Memory B cell (primary cell): Measurements from ENCODE around the gene GEMIN4.
"Not testable (repeated sequence)": the region's sequence is repeated elsewhere in the genome, so short reads cannot be mapped to it uniquely, and the experiment has no call there.

Experiments used
- ATAC-seq: fragments of 150-1000 bp; cut with Tn5 transposase; 2 replicates; pipeline ENCODE4 v1.10.0; 2021; ENCODE audit warnings: low read depth, mild to moderate bottlenecking, moderate library complexity
- DNase-seq, 2 donors: peaks; one replicate each; pipeline ENCODE4 v3.0.0; 2022; ENCODE audit warnings: low spot score in 2 of 2
- H3K27ac Mint-ChIP-seq: one replicate; pipeline ENCODE4 v1.8.0; 2022; ENCODE audit warnings: mild to moderate bottlenecking, moderate library complexity, mixed read lengths
- H3K27me3 Mint-ChIP-seq: one replicate; pipeline ENCODE4 v1.8.0; 2022; ENCODE audit warnings: mixed read lengths
- H3K36me3 Mint-ChIP-seq: one replicate; pipeline ENCODE4 v1.8.0; 2022; ENCODE audit warnings: mild to moderate bottlenecking, mixed read lengths
- H3K4me1 Mint-ChIP-seq: one replicate; pipeline ENCODE4 v1.8.0; 2022; ENCODE audit warnings: mixed read lengths
- H3K4me3 Mint-ChIP-seq: one replicate; pipeline ENCODE4 v1.8.0; 2022; ENCODE audit warnings: mild to moderate bottlenecking, moderate library complexity, mixed read lengths
- H3K9me3 Mint-ChIP-seq: one replicate; pipeline ENCODE4 v1.8.0; 2022; ENCODE audit warnings: mixed read lengths

Gene GEMIN4

DNA sequence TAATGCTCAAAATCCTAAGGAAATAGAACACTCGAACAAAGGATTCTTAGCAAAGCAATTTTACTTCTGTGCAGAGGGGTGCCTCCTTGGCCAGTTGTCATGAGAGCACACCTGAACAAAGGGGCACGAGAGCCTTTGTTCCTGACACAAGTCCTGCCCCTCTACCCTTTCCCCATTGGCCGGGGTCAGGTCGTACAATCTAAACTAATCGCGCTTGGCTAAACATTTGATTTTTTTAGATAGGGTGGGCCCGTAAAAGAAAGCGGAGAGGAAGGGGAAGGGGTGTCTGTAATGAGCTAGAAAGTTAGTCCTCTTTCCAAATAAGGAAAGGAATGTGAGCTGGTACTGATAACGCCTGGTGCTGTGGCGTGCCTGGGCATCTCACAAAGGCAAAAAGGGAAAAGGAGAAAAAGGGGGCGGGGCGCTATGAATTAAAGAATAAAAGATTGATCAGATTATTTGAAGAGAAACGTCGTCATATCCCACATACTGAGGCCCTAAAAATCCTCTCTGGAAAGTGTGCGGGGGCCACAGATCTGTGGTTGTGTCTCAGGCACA lies 4.0 kb upstream of the GEMIN4 start:
- peaks cover 10% of the 10 kb centered on the region for H3K4me1 Mint-ChIP-seq
- H3K36me3 Mint-ChIP-seq = peaks cover 11% of the 10 kb centered on the region
- not testable (repeated sequence) for H3K4me3 Mint-ChIP-seq, DNase-seq, H3K9me3 Mint-ChIP-seq, ATAC-seq, H3K27me3 Mint-ChIP-seq, H3K27ac Mint-ChIP-seq

DNA sequence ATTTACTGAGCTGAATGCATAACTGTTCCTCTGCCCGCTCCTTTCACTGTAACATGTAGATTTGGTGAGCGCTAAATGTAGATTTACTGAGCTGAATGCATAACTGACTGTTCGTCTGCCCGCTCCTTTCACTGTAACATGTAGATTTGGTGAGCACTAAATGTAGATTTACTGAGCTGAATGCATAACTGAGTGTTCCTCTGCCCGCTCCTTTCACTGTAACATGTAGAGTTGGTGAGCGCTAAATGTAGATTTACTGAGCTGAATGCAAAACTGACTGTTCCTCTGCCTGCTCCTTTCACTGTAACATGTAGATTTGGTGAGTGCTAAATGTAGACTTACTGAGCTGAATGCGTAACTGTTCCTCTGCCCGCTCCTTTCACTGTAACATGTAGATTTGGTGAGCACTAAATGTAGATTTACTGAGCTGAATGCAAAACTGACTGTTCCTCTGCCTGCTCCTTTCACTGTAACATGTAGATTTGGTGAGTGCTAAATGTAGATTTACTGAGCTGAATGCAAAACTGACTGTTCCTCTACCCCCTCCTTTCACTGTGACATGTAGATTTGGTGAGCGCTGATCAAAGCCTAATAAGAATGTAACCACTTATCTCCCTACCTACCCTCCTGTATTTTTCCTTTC lies 3.4 kb upstream of the GEMIN4 start:
- ATAC-seq, H3K36me3 Mint-ChIP-seq, H3K27me3 Mint-ChIP-seq, H3K4me3 Mint-ChIP-seq, DNase-seq, H3K9me3 Mint-ChIP-seq, H3K27ac Mint-ChIP-seq: not testable (repeated sequence)
- H3K4me1 Mint-ChIP-seq = peaks cover 17% of the 10 kb centered on the region

DNA sequence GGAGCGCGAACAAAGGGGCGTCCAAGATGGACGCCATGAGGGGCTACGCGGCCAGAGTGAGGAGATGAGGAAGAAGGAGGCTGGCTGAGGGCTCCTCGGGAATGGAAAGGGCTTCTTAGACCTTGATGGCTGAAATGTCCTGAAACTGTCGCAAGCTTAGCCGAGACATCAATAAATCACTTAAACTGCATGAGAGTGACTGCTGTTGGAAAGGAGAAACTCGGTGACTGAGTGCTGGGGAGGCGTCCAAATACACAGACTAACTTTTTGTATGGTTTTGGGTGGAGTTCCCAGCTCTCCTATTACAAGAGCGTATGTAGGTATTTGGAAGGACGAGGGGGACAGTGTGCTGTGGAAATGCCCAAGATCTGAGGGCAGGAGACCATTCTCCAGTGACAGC lies 1.4 kb upstream of the GEMIN4 start:
- no peak for DNase-seq
- H3K4me3 Mint-ChIP-seq = peak overlapping the region; percentile 55
- peaks cover 3% of the 10 kb centered on the region for H3K36me3 Mint-ChIP-seq
- H3K27ac Mint-ChIP-seq = no peak overlapping the region
- no peaks in the 10 kb centered on the region for H3K27me3 Mint-ChIP-seq
- ATAC-seq = no peak
- peaks cover 31% of the 10 kb centered on the region for H3K4me1 Mint-ChIP-seq
- no peaks in the 10 kb centered on the region for H3K9me3 Mint-ChIP-seq

DNA sequence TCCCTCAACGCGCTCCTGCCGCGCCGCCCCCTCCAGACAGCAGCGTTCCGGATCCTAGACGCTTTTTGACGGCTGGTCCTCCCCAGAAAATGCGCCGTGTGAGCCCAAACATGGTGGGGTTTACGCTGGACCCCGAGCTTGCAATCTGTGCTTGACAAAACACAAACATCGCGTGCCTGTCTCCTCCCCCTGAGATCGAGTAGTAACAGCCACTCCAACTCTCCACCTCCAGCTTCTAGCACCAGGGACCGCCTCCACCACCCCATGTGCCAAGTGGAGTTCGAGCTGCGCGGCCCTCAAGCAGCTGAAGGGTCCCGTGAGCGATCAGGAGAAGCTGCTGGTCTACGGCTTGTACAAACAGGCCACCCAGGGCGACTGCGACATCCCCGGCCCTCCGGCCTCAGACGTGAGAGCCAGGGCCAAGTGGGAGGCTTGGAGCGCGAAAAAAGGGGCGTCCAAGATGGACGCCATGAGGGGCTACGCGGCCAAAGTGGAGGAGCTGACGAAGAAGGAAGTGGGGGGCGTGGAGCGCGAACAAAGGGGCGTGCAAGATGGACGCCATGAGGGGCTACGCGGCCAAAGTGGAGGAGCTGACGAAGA lies 656 bp upstream of the GEMIN4 start:
- H3K36me3 Mint-ChIP-seq = peaks cover 9% of the 10 kb centered on the region
- H3K27ac Mint-ChIP-seq = peak overlapping the region; percentile 95
- peaks cover 35% of the 10 kb centered on the region for H3K4me1 Mint-ChIP-seq
- ATAC-seq (peak; percentile 7), DNase-seq (no peak)
- peak overlapping the region; percentile 98 for H3K4me3 Mint-ChIP-seq
- no peaks in the 10 kb centered on the region for H3K9me3 Mint-ChIP-seq
- H3K27me3 Mint-ChIP-seq = no peaks in the 10 kb centered on the region

DNA sequence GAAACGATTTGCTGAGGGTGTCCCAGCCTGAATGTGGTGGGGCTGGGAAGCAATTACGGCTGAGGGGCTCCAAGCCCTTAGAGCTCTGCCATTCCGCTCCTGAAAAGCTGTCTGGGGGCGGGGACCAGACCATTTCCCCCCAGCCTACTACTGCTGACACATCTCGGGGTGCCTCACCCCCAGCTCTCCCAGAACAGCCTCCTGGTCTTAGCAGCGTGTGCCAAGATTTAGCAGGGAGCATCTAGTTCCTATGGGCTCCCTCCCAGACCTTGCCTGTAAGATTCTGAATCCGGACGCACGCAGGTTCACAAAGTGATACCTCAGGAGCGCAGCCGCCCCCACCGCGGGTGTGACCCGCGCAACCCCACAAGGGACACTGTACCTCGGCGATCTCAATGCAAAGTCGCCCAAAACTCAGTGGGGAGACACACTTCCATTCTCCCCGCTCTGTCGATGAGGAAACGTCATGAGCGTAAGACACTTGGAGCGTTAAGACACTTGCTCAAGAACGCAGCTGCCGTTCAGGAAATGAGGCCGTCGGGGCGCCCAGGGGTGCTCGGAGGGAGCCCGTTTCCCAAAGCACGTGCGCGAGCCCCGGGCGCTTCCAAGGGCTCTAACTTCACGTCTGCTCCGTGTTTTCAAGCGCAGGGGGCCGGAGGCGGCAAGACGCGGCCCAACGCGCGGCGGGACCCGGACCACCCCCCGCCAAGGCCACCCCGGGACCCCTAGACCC lies 629 bp downstream of the GEMIN4 start:
- peaks cover 10% of the 10 kb centered on the region for H3K36me3 Mint-ChIP-seq
- peaks cover 35% of the 10 kb centered on the region for H3K4me1 Mint-ChIP-seq
- peak overlapping the region; percentile 98 for H3K4me3 Mint-ChIP-seq
- peak; percentile 49 for ATAC-seq
- peak overlapping the region; percentile 95 for H3K27ac Mint-ChIP-seq
- peak in 1 of 2 donors; percentile 44 for DNase-seq
- no peaks in the 10 kb centered on the region for H3K9me3 Mint-ChIP-seq
- no peaks in the 10 kb centered on the region for H3K27me3 Mint-ChIP-seq

GRCh38 chr17:750431-751037 lies 1.5 kb downstream of the GEMIN4 start:
- H3K9me3 Mint-ChIP-seq = no peaks in the 10 kb centered on the region
- DNase-seq = no peak
- peak overlapping the region; percentile 98 for H3K4me3 Mint-ChIP-seq
- H3K27me3 Mint-ChIP-seq = no peaks in the 10 kb centered on the region
- peaks cover 10% of the 10 kb centered on the region for H3K36me3 Mint-ChIP-seq
- peaks cover 35% of the 10 kb centered on the region for H3K4me1 Mint-ChIP-seq
- peak overlapping the region; percentile 95 for H3K27ac Mint-ChIP-seq
- ATAC-seq = no peak

GRCh38 chr17:749359-749758 lies 2.7 kb downstream of the GEMIN4 start:
- ATAC-seq, H3K4me3 Mint-ChIP-seq, DNase-seq, H3K27me3 Mint-ChIP-seq, H3K27ac Mint-ChIP-seq, H3K9me3 Mint-ChIP-seq: not testable (repeated sequence)
- H3K4me1 Mint-ChIP-seq = peaks cover 35% of the 10 kb centered on the region
- peaks cover 11% of the 10 kb centered on the region for H3K36me3 Mint-ChIP-seq

DNA sequence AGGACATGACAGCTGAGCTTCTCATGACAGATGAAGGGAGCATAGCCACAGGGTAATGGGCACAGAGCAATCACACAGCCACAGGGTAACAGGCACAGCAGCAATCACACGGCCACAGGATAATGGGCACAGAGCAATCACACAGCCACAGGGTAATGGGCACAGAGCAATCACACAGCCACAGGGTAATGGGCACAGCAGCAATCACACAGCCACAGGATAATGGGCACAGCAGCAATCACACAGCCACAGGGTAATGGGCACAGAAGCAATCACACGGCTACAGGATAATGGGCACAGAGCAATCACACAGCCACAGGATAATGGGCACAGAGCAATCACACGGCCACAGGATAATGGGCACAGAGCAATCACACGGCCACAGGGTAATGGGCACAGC lies 3.5 kb downstream of the GEMIN4 start:
- not testable (repeated sequence) for H3K27ac Mint-ChIP-seq, H3K27me3 Mint-ChIP-seq, DNase-seq, H3K9me3 Mint-ChIP-seq, H3K4me3 Mint-ChIP-seq, ATAC-seq
- Mint-ChIP-seq H3K36me3 (peaks cover 14% of the 10 kb centered on the region), H3K4me1 (peaks cover 35% of the 10 kb centered on the region)

- no peak for DNase-seq
- Mint-ChIP-seq H3K9me3 (no peaks in the 10 kb centered on the region), H3K27ac (no peak overlapping the region), H3K4me1 (peaks cover 29% of the 10 kb centered on the region), H3K4me3 (no peak overlapping the region), H3K27me3 (no peaks in the 10 kb centered on the region), H3K36me3 (peaks cover 14% of the 10 kb centered on the region)
- ATAC-seq = no peak
Observed at GRCh38 chr17:746783-747629, 5.1 kb downstream of the GEMIN4 start.

DNA sequence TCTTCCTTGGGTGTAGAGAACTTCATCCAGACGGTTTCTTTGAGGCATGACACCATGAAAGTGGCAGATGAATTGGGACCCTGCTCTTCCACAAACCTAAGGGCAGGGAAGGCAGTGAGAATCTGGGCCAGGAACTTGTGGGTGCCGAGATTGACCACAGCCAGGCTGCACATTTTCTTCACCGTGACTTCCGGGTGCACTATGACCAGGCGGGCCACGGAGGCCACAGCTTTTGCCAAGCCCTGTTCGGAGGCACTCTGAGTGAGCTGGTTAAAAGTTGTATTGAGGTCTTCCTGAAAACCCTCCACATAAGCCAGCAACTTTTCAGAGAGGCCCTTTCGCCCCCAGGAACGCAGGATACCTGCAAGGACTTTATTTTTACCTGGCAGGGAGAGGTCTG lies 5.9 kb downstream of the GEMIN4 start:
- Mint-ChIP-seq H3K4me3 (no peak overlapping the region), H3K27me3 (no peaks in the 10 kb centered on the region), H3K9me3 (no peaks in the 10 kb centered on the region), H3K4me1 (peaks cover 27% of the 10 kb centered on the region), H3K27ac (no peak overlapping the region), H3K36me3 (peaks cover 14% of the 10 kb centered on the region)
- ATAC-seq (no peak), DNase-seq (no peak)

- H3K4me3 Mint-ChIP-seq = no peak overlapping the region
- H3K27me3 Mint-ChIP-seq = no peaks in the 10 kb centered on the region
- H3K36me3 Mint-ChIP-seq = peaks cover 14% of the 10 kb centered on the region
- H3K27ac Mint-ChIP-seq = no peak overlapping the region
- H3K4me1 Mint-ChIP-seq = peaks cover 25% of the 10 kb centered on the region
- H3K9me3 Mint-ChIP-seq = no peaks in the 10 kb centered on the region
- no peak for ATAC-seq
- DNase-seq = no peak
Observed at GRCh38 chr17:745406-745805, 6.7 kb downstream of the GEMIN4 start.

DNA sequence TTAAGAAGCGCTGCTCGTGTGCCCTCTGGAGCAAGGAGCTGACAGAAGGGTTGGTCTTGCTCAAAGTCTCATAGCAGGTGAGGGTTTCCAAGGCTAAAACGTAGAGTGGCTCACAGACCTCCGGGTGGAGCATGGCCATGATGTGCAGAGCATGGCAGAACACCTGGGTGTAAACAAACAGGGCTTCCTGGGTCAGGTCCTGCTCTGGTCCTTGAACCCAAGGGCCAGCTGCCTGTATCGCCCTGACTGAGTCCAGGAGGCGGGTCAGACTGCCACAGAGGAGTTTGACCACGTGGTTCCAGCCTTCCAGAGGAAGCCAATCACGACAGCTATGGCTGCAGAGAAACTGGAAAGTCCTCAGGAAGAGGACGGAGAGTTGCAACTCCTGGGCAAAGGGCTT lies 7.1 kb downstream of the GEMIN4 start:
- no peak overlapping the region for H3K27ac Mint-ChIP-seq
- H3K27me3 Mint-ChIP-seq = no peaks in the 10 kb centered on the region
- peaks cover 24% of the 10 kb centered on the region for H3K4me1 Mint-ChIP-seq
- no peak overlapping the region for H3K4me3 Mint-ChIP-seq
- ATAC-seq (no peak), DNase-seq (no peak)
- H3K9me3 Mint-ChIP-seq = no peaks in the 10 kb centered on the region
- peaks cover 14% of the 10 kb centered on the region for H3K36me3 Mint-ChIP-seq

DNA sequence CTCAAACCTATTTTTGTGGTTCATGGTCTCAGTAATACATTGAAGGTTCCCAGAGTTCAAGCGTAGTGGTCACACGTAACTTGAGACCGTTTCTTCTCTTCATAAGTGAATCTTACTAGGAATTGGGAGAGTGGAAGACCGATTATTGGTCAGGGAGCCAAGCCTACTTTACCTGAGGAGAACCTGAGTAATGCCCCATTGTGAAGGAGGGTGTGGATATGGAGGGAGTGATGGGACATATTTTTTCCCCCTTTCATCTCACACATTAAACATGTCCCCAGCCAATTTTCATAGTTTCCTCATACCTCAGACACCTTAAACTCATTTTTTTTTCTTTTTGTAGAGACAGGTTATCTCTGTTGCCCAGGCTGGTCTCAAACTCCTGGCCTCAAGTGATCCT lies 8.9 kb downstream of the GEMIN4 start:
- Mint-ChIP-seq H3K9me3 (no peaks in the 10 kb centered on the region), H3K27me3 (no peaks in the 10 kb centered on the region), H3K27ac (peak overlapping the region; percentile 80), H3K36me3 (peaks cover 12% of the 10 kb centered on the region), H3K4me1 (peaks cover 14% of the 10 kb centered on the region), H3K4me3 (no peak overlapping the region)
- ATAC-seq = no peak
- no peak for DNase-seq
